Choroid plexus epithelial cell (primary cell): ENCODE measurements around the gene CYS1.

Experiments used
- DNase-seq: peaks from one replicate; pipeline ENCODE4 v3.0.0-alpha.2; 2010; ENCODE audit warnings: low read depth
- H3K4me3 ChIP-seq: 2 replicates; pipeline ENCODE4 v1.5.1; 2011; ENCODE audit warnings: low read depth, mild to moderate bottlenecking, control low read depth, low read length, moderate library complexity
- CTCF ChIP-seq: conservative IDR thresholded peaks from 2 replicates; pipeline ENCODE4 v1.5.1; 2011; ENCODE audit warnings: low read depth, mild to moderate bottlenecking, control low read depth, inconsistent platforms, low read length, moderate library complexity

The CYS1 gene

GRCh38 chr2:10036095-10036884, 43.9 kb downstream of the CYS1 start:
- DNase-seq: peak; percentile 47
- TF ChIP-seq CTCF: peak; percentile 62
- no peak overlapping the region for H3K4me3 ChIP-seq

GRCh38 chr2:10035633-10036032, 44.6 kb downstream of the CYS1 start:
- no peak for DNase-seq

GRCh38 chr2:10035053-10035422, 45.2 kb downstream of the CYS1 start:
- DNase-seq: no peak
- no peak overlapping the region for H3K4me3 ChIP-seq
- TF ChIP-seq CTCF: no peak

More at GRCh38 chr2:10035633-10036032, 44.6 kb downstream of the CYS1 start:
- H3K4me3 ChIP-seq: no peak overlapping the region
- TF ChIP-seq CTCF: no peak

GRCh38 chr2:10034333-10035052, 45.7 kb downstream of the CYS1 start:
- DNase-seq: no peak
- no peak overlapping the region for H3K4me3 ChIP-seq
- no peak for TF ChIP-seq CTCF

GRCh38 chr2:10033251-10034006, 46.8 kb downstream of the CYS1 start:
- no peak for TF ChIP-seq CTCF
- DNase-seq: no peak
- H3K4me3 ChIP-seq: no peak overlapping the region

GRCh38 chr2:10032746-10033105, 47.5 kb downstream of the CYS1 start:
- no peak for DNase-seq
- H3K4me3 ChIP-seq: no peak overlapping the region
- TF ChIP-seq CTCF: no peak
